Kidney (tissue), 14 donors: ENCODE data around the gene RAMP3. TPM values are rescaled to one million over a fixed set of nuclear protein-coding genes. Genes with fewer than 3 reads are reported as not detected.
"Not testable (repeated sequence)": the region's sequence is repeated elsewhere in the genome, so short reads cannot be mapped to it uniquely, and the experiment has no call there.

Experiments
- DNase-seq, 5 donors: peaks; one replicate each; pipeline ENCODE4 v3.0.0-alpha.2; 2013 to 2020
- FAIRE-seq: peaks from 2 replicates; lab custom pipeline; 2012; peaks lifted over from hg19 to GRCh38; lab: Jason Lieb, UNC
- H3K27ac ChIP-seq, 2 donors: one replicate each; pipeline ENCODE4 v1.7.0; 2013; ENCODE audit warnings: low read depth in 2 of 2, low read length in 2 of 2, inconsistent platforms in 1 of 2
- H3K27me3 ChIP-seq: one replicate; pipeline ENCODE4 v1.7.1; 2013; ENCODE audit warnings: low read length, inconsistent platforms; ENCODE audit not compliant: control insufficient read depth, insufficient read depth
- H3K36me3 ChIP-seq, 3 donors: one replicate each; pipeline versions ENCODE4 v1.7.0 to v1.7.1; 2013; ENCODE audit warnings: low read length in 3 of 3, control low read depth in 1 of 3, inconsistent platforms in 1 of 3; ENCODE audit not compliant: insufficient read depth in 3 of 3, control insufficient read depth in 2 of 3
- H3K4me1 ChIP-seq, 3 donors: one replicate each; pipeline versions ENCODE4 v1.7.0 to v1.7.1; 2013; ENCODE audit warnings: low read length in 3 of 3, inconsistent platforms in 1 of 3, low read depth in 1 of 3; ENCODE audit not compliant: control insufficient read depth in 2 of 3, insufficient read depth in 2 of 3
- H3K4me3 ChIP-seq, 3 donors: one replicate each; pipeline versions ENCODE4 v1.7.0 to v1.8.1; 2013; ENCODE audit warnings: low read length in 3 of 3, control low read depth in 1 of 3, inconsistent platforms in 1 of 3
- H3K9ac ChIP-seq, 3 donors: one replicate each; pipeline versions ENCODE4 v1.7.0 to v1.7.1; 2013; ENCODE audit warnings: low read length in 3 of 3, control low read depth in 1 of 3, inconsistent platforms in 1 of 3
- H3K9me3 ChIP-seq, 3 donors: one replicate each; pipeline versions ENCODE4 v1.7.0 to v1.7.1; 2013; ENCODE audit warnings: low read length in 3 of 3, control low read depth in 1 of 3, inconsistent platforms in 1 of 3; ENCODE audit not compliant: control insufficient read depth in 2 of 3, insufficient read depth in 1 of 3
- intact Hi-C: fragments of 100-400 bp; cut with DNase I; formaldehyde crosslinking; loops from one replicate; pipeline ENCODE4 v1.11.1; 2022
- polyA plus RNA-seq: library from polyadenylated mRNA; stranded (reverse); fragments of 350-450 nt; fragmentation: Illumina TruSeq; extraction: RNeasy Lipid Tissue Mini Kit (QIAGEN cat#74804); gene quantifications from one replicate; pipeline ENCODE4 v1.2.3, GENCODE V29; 2014; ENCODE audit warnings: low read depth, low replicate concordance; ENCODE audit not compliant: insufficient read depth
- total RNA-seq: library from RNA; stranded (reverse); fragmentation: NEBNext Ultra II Directional; extraction: Animal tissue kit (Norgen Biotek cat#: 25700); gene quantifications from one replicate; pipeline ENCODE4 v1.2.1, GENCODE V29; 2021
- TF ChIP-seq, protein P1 (sequence below): IDR thresholded peaks from 3 replicates; pipeline ENCODE4 v1.5.1; 2012; ENCODE audit warnings: mild to moderate bottlenecking, moderate library complexity, borderline replicate concordance; ENCODE audit not compliant: insufficient read depth; ENCODE audit errors: extremely low read depth
- donor health status: control.
- donor health status: control.
- donor health status: control.
- donor health status: control.
- donor health status: control.
- donor health status: DM: yes; HTN: yes; CAD: no.
- donor health status: Normal renal cell carcinoma (clear cell type).

The RAMP3 gene
- total and polyA plus RNA-seq, 2 donors from 2014 or later: 82.6 to 168 TPM

DNA sequence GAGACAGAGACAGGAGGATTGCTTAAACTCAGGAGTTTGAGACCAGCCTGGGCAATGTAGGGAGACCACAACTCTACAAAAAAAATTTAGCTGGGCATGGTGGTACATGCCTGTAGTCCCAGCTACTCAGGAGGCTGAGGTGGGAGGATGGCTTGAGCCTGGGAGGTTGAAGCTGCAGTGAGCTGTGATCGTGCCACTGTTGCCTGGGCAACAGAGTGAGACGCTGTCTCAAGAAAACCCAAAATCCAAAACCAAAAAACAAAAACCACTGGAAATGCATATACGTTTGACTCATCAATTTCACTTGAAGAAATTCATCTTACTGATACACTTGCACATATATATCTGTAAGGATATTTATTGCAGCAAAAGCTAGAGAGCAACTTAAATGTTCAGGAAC is 52.3 kb downstream of the RAMP3 start:
- H3K9ac ChIP-seq, H3K36me3 ChIP-seq, H3K27me3 ChIP-seq, H3K27ac ChIP-seq, H3K9me3 ChIP-seq, FAIRE-seq, H3K4me1 ChIP-seq, intact Hi-C loops, DNase-seq, H3K4me3 ChIP-seq: not testable (repeated sequence)

DNA sequence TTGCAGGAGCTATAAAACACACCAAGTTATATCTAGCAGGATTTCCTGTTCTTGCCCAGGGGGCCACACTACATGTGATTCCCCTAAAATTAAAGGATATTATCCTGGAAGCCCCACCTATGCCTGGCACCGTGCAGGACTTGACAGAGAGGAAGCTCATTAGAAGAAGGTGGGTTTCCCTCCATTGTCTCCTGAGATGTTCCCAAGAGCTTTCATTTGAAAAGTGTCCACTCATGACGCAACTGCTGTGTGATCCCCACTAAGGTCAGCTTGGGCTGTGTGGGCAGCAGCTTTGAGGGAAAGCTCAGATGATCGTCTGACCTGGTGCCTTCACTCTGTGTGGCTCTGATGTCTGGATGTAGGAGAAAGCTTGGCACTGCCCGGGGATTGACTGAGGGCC is 53.5 kb downstream of the RAMP3 start:
- H3K27me3 ChIP-seq: no peaks in the 10 kb centered on the region
- peak overlapping the region in 1 of 2 donors; percentile 69 for H3K27ac ChIP-seq
- DNase-seq (peak in 1 of 5 donors; percentile 34), FAIRE-seq (no peak)
- H3K36me3 ChIP-seq: no peaks in the 10 kb centered on the region
- no peak overlapping the region for H3K9ac ChIP-seq
- TF ChIP-seq, protein P1, sequence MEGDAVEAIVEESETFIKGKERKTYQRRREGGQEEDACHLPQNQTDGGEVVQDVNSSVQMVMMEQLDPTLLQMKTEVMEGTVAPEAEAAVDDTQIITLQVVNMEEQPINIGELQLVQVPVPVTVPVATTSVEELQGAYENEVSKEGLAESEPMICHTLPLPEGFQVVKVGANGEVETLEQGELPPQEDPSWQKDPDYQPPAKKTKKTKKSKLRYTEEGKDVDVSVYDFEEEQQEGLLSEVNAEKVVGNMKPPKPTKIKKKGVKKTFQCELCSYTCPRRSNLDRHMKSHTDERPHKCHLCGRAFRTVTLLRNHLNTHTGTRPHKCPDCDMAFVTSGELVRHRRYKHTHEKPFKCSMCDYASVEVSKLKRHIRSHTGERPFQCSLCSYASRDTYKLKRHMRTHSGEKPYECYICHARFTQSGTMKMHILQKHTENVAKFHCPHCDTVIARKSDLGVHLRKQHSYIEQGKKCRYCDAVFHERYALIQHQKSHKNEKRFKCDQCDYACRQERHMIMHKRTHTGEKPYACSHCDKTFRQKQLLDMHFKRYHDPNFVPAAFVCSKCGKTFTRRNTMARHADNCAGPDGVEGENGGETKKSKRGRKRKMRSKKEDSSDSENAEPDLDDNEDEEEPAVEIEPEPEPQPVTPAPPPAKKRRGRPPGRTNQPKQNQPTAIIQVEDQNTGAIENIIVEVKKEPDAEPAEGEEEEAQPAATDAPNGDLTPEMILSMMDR: no peak
- H3K4me1 ChIP-seq: no peaks in the 10 kb centered on the region
- intact Hi-C loops: no loop called here
- H3K9me3 ChIP-seq: no peaks in the 10 kb centered on the region
- H3K4me3 ChIP-seq: no peak overlapping the region

DNA sequence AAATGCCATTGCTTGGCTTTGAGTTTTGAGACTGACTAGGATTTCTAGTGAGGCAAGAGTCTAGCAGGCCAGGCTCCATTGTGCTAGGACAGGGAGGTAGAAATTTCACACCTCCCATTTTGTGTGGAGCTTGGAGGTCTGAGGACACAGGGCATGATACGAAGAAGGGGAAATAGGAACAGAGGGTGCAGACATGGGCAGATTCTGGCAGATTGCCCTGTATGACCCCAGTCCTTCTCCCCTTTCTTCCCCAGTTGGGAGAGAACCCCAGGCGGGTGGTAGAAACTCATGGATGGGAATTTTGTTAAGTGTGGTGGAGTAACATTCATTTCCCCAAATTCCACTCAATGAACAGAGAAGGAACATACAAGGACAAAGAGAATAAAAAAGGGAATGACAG is 54.4 kb downstream of the RAMP3 start:
- H3K9ac ChIP-seq: no peak overlapping the region
- intact Hi-C loops: no loop called here
- peak overlapping the region; percentile 24 to 69 for H3K27ac ChIP-seq

DNA sequence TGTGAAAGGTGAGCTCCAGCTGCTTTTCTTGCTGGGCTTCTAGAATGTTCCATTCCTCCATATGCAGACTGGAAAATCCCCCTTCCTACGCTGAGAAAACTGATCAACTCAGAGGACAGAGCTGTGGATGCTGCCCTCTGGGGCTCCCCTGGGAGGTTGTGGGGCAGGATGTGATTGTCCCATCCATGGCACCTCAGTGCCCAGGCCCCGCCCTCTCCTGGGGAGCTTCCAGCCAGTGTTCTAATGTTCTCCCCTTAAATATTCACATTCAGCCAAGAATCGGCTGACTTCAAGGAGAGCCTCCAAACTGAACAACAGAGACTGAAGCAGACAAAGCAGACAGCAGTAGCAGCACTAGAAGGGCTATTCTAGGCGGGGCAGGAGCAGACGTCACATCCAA is 55.0 kb downstream of the RAMP3 start:
- Histone ChIP-seq H3K27ac (peak overlapping the region in 1 of 2 donors; percentile 24), H3K9ac (no peak overlapping the region), H3K4me3 (no peak overlapping the region), H3K27me3 (no peaks in the 10 kb centered on the region), H3K4me1 (no peaks in the 10 kb centered on the region), H3K9me3 (no peaks in the 10 kb centered on the region), H3K36me3 (no peaks in the 10 kb centered on the region)
- no peak for FAIRE-seq
- TF ChIP-seq, protein P1: no peak
- intact Hi-C loops: no loop called here
- no peak for DNase-seq

More for the DNA sequence above, 54.4 kb downstream of the RAMP3 start:
- FAIRE-seq (no peak), DNase-seq (no peak)
- TF ChIP-seq, protein P1: no peak
- H3K36me3 ChIP-seq: no peaks in the 10 kb centered on the region
- H3K27me3 ChIP-seq: no peaks in the 10 kb centered on the region
- H3K4me1 ChIP-seq: no peaks in the 10 kb centered on the region
- H3K4me3 ChIP-seq: no peak overlapping the region
- H3K9me3 ChIP-seq: no peaks in the 10 kb centered on the region
